Measurements from ENCODE around the gene WNT4.
A peak's percentile ranks its signal among the peaks of the same experiment; 100 is the strongest.

The WNT4 gene

DNA sequence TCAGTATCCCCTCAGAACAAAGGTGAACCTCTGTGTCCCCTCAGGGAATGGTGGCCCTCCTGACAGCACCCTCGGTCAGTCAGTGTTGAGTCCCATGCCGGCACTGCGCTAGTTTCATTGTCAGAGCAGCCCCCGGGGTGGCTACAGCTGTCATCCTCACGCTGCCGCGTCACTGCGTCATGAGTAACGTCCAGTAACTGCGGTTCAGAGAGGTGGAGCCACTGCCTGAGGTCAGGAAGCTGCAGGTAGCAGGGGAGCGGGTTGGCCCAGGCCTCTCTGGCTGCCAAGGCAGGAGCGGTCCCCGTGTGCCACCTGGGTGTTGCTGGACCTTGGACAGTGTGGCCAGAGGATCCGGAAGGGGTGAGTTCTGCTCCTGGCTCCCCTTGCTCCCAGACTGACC lies 20.2 kb upstream of the WNT4 start:
- no peak for DNase-seq

DNA sequence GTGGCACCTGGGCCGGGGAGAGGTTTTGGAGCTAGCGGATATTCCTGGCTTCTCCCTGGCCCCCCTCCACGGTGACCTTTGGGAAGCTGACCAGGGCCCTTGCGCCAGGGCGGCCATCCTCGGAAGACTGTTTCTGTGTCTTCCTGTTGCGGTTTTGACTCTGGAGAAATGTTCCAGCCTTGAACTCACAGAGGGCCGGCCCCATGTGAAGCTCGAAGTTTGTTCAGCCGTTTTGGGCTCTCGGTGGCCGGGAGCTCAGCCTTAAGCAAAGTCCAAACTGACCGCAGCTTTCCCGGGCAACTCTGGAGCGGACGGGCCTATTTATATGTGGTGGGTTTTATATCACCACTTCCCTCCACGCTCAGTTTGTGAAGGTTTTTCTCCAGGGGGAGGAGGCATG lies 17.0 kb upstream of the WNT4 start:
- no peak for DNase-seq

DNA sequence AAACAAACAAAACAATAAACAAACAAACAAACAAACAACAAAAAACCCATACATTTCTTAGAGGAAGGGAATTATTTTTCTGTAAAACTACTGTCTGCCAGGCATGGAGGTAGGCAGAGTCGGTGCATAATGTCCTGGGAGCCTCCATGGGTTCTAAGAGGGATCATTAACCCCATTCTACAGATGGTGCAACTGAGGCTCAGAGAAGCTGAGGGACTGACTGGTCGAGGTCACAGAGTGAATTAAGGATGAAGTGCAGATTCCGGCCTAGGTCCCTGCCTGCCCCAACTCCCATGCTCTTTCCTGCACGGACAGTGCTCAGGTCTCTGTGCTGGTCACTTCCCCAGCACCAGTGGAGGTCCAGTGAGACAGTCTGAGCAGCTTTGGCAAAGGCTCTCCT lies 15.8 kb upstream of the WNT4 start:
- no peak for DNase-seq

DNA sequence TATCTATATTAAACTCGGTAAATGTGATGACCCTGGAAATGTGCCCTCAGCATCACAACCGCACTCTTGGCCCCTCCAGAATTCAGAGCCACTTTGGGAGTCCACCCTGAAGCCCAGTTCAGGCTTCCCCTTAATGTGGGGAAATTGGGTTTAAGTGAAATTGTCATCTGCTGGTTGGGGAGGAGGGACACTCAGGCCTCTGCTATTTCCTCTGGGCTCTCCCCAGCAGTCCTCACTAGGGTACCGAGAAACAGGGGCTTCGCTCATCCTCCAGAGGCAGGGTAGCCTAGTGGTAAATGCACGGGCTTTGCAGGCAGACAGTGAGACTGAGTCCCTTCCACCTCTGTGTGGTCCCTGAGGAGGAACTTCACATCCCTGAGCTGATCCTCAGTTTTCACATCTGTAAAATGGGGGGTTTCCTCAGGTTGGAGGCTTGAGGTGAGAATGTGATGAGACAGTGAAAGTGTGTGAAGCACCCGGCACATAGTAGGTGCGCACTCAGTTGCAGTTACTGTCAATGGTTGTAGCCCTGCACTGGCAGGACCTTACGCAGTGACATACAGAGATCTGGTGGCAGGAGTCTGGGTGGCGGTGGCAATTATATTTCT lies 14.6 kb upstream of the WNT4 start:
- DNase-seq, result no peak

DNA sequence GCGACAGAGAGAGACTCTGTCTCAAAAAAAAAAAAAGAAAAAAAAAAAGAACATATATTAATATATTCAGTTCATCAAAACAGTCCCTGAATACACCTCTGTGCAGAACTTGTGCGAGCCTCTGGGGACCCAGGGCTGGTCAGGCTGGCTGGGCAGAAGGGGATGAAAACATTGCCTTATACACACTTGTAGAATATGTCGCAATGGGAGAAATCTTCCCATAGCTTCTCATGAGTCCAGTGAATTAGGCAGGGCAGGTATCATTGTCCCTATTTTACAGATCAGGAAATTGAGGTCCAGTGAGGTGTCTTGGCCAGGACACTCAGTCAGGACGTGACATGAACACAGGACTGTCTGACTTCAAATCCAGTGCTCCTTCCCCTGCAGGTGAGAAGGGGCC lies 12.6 kb upstream of the WNT4 start:
- no peak for DNase-seq

DNA sequence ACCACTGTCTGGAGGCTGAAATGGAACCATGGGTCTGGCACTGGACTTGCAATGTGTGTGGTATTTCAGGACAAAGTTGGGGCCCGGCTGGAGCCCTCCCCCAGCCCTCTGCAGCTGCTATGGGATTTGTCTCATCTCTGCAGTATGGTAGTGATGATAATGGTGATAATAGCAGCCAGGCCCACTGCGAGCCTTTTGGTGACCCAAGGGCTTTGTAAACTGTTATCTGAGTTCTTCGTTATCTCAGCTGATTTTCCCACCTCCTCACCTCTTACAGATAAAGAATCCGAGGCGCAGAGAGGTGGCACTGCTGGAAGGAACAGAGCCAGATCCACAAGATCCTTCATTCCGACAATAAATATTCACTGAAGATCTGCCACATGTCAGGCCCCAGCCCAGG lies 11.7 kb upstream of the WNT4 start:
- DNase-seq, result no peak

DNA sequence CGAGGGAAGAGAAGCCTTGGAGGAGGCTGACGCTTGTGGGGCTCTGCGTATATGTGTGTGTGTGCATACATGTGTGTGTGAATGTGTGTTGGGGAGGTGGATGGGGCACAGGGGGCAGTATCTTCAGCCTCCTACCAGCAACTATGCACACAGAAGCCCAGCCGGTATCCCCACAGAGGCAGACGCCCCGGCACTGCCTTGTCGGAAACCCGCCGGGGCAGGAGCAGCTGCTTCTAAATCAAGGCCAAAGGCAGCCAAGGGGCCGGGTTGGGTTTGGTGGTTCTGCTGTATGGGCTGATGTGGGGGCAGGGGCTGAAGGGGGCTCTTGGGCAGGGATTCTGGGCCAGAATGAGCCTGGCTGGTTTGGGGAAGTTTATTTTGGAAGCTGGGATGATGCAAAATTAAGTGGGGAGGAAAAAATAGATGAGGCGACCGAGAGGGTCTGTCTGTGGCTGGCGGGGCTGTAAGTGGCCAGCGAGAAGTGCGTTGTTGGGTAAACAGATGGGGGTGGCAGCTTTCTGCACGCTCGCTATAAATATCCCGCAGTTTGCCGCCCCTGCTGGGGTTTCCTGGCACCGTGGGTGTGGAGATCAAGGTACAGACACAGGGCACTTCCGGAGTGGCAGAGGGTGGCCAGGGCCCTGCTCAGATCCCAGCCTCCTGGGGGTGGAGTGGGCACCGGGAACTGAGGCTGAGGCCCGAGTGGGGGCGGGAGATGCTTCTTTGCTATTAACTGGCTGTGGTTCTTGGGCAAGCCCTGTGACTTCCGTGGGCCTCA lies 11.0 kb upstream of the WNT4 start:
- DNase-seq, result no peak

DNA sequence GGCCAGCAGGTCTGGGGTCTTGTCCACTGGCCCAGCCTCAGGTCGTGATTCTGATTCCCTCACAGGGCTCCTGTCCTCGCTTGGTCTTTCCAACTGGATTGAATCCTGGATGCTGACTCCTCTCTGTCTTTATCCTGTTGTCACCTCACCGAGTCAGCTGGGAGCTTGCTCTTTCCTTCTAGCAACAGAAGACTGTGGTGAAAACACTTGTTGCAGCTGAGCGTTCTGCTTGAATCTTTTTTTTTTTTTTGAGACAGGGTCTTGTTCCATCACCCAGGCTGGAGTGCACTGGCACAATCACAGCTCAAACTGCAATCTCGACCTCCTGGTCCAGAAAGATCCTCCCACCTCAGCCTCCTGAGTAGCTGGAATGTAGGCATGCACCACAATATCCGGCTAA lies 8.0 kb upstream of the WNT4 start:
- DNase-seq, result no peak

DNA sequence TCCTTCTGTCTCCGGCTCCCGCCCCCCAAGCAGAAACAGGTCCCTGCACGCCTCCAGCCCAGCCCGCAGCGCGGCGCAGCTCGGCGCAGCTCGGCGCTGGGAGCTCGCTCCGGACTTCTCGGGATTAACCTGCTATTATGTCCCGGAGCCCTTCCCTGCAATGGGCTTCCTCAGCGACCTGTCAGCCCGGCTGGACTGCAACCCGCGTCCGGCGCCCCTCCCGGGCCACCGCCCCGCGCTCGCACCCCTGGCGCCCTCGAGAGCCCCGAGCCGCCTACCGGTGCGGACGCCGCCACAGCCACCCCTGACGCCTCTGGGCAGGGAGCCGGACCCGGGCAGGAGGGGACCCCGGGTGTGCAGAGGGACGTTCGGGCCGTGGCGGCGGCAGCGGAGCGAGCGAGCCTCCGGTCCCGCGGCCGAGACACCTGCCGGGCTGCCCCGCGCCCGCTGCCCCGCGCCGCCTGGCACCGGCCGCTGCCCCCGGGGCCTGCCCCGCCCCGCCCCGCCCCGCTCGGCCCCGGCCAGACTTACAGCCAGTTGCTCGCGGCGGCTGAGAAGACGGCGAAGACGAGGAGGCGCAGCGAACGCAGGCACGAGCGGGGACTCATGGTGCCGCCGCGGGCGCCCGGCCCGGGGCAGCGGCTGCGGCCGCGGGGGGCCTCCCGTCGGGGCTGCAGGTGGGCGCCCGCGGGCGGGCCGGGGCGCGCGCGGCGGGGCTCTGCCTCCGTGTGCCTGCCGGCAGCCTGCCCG lies 407 bp downstream of the WNT4 start:
- no peak for DNase-seq

DNA sequence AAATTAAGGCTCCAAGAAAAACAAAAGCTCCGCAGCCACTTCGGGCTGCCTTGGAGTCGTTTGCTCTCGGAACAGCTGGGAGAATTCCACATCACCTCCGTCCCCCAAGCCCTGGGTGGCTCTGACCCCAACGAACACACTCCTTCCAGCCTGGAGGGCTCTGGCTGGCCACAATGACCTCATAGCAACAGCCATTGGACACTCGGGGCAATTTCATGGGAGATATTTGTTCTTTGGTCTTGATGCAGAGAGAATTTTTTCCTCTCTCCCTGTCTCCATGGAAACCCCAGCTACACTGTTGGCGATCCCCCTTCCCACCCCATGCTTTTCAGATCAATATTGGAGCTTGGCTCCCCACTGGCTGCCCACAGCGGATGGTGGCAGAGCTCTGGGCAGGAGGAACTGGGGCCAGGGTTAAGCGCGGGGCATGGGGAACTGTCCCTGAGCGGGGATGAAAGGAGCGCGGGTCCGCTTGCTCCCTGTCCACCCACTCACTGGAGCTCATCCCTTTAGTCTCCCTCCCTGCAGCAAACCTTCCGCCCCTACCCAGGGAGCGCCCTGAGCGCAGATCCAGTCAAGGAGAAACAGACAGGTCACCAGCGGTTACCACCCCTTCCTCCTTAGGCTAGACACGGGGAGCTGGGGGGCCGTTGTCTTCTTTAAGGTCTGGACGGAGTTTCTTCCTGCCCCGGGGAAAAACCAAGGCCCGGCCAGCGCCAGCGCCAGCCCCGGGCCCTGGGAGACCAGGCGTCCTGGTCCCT lies 1.2 kb downstream of the WNT4 start:
- DNase-seq, result no peak

DNA sequence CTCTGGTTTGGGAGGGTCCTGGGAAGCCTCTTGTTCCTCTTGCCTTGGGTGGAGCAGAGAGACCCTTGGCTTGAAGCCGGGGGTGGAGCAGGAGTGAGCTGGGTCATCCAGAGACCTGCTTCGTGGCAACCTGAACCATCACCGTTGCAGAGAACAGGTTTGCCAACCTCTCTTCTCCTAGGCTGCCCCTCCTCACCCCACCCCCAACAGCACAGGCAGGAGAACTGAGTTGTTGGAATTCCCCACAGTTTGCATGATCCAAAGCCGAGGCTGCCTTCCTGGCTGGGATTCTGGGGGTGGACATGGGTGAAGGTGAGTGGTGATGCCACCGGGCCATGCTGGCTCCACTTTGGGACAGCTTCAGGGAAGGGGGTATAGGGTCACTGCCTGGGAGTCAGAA lies 2.2 kb downstream of the WNT4 start:
- DNase-seq, result no peak

DNA sequence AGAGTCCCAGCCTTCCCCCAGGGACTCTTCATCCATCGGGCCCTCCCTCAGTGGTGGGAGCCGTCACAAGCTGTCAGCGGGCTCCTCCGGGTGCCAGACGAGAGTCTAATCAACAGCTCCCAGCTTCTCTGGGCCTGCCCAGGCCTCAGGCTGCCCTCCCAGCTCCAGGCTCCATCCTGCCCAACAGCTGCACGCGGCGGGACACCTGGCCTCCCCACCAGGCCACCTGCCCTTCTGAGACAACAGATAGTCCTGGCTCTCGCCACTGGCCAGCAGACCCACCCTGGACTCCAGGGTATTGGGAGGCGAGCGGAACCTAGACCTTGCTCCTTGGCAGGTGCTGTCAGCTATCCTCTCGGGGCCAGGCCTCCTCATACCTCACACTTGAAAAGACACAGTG lies 3.1 kb downstream of the WNT4 start:
- no peak for DNase-seq

DNA sequence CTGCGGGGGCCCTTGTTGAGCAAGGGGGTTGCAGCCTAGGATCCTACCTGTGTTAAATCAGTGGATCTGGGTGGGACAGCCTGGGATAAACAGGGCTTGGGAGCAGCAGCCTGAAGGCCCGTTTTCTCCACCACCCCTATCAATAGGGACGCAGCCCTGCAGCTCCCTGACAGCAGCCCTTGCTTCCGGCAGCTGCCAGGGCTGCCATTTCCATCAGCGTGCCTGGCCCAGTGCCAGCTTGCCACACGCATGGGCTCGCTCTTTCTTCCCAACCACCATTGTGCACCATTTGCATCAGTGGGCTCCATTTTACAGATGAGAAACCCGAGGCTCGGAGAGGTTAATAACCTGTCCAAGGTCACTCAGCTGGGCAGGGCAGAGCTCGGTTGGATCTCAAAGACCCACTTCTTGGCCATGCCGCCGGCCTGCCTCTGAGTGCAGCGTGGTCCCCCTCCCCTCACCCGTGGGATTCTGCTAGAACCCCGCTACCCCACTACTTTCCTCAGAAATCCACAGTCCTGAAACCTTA lies 3.8 kb downstream of the WNT4 start:
- DNase-seq, result no peak

DNA sequence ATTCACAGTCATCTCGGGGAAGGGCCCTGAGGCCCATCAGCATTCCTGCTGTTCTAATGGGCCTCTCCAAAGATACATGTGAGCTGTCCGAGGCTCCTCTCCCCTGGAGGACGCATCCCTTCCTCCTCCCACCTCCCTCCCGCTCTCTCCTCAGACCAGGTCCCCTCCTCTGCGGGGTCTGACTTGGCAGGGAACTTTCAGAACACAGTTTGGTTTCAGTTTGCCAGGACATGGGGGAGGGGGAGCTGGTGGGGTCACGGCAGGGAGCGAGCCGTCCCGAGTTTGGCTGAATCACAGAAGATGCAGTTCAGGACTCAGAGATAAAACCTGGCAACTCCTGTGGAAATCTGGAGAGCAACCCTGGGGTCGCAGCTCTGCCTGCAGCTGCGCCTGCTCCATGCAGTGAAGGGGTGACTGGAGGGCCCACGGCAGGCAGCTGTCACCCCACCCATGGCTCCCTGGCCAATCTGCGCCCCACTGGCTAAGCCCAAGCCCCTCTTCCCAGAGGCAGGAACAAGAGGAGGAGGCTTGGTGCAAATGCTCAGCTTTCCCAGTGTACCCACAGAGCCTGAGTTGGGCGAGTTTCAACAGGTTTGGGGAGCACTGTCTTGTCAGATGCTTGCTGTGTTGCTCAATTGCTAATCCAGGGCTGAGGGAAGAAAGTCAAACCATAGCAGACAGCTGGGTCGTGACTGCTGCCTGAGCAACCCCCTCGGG lies 5.7 kb downstream of the WNT4 start:
- no peak for DNase-seq

DNA sequence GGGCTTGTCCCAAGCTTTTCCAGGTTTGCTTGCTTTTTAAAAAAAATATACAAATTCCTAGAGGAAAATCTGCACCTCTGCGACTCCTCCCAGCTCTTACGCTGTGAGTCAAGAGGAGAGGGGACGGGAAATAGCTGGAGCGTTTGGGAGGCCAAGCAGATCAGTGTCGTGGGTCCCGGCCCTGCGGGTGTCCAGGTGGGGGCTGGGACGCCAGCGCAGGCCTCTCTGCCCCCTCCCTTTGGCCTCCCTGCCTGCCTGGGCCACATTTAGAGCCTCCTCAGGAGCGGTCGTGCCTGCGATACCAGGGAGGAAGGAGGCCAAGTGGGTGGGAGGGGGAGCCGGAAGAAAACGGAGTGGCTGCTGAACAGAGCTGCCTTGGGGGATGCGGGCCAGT lies 9.0 kb downstream of the WNT4 start:
- DNase-seq, result no peak

DNA sequence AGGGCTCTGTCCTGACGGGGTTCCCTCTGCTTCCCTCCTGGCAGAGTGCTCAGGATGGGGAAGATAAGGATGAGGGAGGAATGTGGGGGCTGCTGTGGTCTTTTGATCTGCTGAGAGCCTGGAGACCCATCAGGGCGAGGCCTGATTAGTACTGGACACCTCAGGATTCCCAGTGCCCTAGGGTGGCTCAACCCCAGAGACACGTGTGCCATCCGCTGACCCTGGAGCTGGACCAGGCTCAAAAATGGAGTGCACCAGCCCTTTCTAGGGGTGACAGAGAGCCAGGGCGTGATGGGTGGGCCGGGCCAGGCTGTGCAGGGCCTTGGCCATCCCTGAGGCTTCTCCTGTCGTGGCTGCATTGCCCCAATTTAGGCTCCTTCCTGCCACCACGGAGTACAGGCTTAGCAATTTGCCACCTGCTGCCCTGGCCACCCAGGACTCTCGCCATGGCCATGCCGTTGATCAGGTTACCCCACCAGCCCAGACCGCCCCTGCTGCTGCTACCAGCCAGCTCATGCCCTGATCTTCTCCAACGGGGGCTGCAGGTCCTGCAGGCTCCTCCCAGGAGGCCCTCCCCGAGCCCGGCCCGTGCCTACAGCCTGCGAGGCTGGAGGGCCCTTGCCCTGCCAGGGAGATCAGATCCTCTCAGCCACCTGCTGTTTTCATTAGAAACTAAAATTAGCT lies 9.5 kb downstream of the WNT4 start:
- DNase-seq, result no peak

DNA sequence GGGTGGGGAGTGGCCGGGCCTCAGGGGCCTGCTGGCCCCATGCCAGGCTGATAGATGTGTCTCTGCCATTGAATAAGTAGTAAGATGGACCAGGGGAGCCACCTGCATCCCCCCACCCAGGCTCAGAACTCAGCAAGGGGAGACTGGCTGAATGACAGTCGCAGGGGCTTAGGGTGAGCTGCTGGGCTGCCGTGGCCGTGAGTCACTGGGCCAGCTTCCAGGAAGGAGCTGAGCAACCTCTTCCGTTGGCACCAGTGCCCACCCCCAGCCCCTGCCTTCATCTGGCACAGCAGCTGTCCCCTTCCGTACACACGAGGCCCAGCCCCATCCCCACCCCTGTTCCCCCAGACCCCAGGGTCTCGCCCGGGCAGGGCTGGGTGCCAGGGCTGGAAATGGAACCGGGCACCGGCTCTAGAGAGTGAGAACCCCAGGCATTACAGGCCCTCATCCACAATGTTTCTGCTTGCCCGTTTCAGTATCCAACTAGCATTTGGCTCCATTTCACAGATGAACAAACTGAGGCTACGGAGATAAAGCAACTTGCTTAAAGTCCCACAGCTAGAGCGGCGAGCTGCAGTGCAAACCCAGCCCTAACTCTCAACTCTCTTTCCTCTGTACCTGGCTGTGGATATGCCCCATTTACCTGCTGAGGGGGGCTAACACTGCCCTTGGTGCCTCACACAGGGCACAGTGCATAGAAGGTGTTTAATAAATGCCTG lies 10.2 kb downstream of the WNT4 start:
- DNase-seq, result no peak

DNA sequence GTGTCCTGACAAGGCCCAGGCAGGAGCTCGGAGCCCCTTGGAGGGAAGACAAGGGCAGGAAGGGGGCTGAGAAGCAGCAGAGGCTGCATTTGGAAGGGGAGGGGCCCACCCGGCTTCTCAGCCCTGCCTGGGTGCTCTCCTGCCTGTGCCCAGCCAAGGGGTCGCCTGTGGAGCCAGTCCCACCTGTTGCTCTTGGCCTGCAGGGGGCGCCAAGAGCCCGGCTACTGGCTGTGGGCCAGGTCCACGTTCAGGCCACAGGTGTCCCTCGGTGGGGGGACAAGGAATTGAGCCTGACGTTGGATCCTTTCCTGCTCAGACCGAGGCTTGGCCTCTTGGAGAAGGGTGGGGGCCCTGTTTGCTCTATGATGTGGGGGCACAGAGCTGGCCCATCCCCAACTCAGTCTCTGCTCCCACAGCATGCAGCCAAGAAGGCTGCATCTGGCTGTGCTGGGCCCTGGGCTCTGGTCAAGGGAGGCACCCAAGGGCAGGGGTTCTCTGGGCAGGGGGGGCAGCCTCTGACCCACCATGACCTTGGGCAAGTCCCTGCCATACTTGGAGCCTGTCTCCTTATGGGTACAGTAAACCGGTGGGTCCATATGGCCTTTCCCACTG lies 10.9 kb downstream of the WNT4 start:
- peak; percentile 35 to 43 for DNase-seq

DNA sequence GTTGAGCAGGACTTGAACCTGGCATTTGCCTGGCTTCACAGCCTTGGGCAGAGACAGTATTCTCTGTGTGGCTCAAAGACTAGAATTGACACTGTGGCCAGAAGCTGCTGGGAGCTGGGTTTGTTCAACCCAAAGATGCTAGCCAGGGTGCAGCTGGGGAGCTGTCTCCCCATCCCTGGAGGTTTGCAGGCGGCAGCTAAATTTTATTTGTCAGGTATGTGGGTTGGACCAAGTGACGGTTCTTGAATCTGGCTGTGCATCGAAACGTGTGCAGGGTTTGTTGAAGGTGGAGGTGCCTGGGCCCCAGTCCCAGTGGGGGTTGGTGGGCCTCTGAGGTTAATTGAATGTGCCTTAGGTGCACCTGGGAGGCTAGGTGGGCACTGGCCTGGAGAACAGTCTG lies 11.8 kb downstream of the WNT4 start:
- DNase-seq, result no peak

DNA sequence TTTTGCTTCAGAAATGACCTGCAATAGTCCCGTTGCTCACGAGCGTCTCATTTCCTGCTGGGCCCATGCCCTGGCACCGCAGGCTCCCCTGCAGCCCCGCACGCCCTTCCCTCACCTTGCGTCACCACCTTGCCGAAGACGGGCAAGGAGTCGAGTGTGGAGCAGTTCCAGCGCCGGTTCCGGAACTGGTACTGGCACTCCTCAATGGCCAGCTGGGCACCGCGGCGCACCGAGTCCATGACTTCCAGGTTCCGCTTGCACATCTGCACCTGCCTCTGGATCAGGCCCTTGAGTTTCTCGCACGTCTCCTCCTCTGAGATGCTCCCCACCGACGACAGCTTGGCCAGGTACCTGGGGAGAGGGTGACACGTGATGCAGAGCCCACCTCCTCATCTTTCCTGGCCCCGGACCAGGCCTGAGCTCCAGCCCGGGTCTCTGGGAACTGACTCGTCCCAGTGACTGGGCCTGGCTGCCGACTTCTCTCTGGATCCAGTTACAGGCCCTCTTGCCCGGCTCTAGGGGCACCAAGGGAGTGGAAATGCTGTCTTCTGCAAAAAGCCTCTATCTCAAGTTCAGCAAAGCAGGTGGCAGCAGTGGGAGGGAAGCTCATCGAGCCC lies 13.3 kb downstream of the WNT4 start:
- no peak for DNase-seq
